NCI-H146 treated with DMSO at 0.1 percent for 48 hours (cell line): ENCODE data around the gene ST7.
"Not testable (repeated sequence)": the region's sequence is repeated elsewhere in the genome, so short reads cannot be mapped to it uniquely, and the experiment has no call there.

Experiments
- DNase-seq: peaks from one replicate; lab custom pipeline; 2025; ENCODE audit not compliant: unreplicated experiment; lab: John Stamatoyannopoulos, UW

The ST7 gene, protein sequence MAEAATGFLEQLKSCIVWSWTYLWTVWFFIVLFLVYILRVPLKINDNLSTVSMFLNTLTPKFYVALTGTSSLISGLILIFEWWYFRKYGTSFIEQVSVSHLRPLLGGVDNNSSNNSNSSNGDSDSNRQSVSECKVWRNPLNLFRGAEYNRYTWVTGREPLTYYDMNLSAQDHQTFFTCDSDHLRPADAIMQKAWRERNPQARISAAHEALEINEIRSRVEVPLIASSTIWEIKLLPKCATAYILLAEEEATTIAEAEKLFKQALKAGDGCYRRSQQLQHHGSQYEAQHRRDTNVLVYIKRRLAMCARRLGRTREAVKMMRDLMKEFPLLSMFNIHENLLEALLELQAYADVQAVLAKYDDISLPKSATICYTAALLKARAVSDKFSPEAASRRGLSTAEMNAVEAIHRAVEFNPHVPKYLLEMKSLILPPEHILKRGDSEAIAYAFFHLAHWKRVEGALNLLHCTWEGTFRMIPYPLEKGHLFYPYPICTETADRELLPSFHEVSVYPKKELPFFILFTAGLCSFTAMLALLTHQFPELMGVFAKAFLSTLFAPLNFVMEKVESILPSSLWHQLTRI

DNA sequence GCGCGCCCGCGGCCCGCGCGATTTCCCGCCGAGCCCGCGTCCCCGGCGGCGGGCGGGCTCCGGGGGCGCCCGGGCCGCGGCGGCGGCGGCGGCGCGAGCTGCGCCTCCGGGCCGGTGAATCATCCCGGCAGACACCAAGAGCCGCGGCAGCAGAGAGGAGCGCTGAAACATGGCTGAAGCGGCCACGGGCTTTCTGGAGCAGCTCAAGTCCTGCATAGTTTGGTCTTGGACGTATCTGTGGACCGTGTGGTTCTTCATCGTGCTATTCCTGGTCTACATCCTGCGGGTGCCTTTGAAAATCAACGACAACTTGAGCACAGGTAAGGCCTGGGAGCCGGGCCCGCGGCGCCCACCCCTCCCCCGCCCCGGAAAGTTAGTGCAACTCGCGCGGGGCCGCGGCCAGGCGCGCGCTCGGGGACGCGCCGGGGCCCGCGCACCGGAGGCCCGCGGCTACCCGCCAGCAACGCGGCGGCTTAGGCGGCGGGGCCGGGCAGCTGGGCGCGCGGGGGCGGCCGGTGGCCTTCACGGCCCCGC, at the start of gene ST7:
ST7 (plus strand) TSS at position 130 of the 534 bp plus-strand sequence; CDS start at position 170, 40 bp downstream.
- DNase-seq, result peak; percentile 77

DNA sequence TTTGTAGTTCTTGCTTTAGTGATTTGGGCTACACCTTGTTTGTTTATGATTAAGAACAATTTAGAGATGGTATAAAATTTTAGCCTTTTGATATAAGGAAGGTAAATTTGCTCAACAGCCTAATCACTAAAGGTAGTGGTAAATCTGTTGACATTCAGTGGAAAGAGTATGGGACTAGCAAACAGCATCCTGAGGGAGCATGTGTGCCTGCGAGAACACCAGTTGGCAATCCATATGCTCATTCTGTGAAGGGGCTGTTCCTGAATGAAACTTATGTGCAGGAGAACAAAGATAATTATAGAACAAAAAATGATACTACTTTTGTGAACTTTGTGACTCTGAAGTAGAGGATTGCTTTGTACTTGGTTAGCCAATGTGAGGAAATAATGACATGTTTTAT, 46.9 kb upstream of the ST7 start:
- no peak for DNase-seq

DNA sequence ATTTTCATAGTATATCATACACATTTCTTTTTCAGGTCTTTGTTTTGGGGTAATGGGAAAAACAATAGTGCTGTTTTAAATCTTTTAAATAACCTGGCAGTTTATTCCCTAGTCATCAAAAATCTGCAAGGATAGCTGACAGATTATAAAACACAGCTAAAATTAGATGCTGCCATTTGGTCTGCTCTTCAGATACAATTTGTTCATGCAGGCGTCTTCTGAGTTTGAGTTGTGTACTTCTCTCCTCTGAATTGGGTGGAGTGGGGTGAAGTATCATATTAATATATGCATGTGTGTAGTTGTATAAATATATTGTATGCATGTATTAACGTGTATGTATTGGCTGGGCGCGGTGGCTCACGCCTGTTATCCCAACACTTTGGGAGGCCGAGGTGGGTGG, 42.9 kb upstream of the ST7 start:
- no peak for DNase-seq

DNA sequence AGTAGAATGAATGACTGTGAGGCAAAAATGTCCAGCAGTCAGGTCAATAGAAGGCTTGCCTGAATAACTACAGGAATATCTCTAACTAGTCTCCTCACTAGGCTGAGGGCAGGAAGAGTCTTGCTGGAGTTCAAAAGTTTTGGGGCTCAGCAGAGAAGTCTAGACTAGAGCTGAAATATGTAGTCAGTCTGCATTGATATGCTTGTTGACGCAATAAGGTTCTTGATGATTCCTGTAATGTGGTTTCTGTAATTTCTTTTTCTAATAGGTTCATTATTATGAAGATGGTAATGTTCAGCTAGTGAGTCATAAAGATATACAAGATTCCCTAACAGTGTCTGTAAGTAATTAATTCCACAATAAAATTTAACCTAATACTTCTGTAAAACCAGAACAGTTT, 41.5 kb upstream of the ST7 start:
- no peak for DNase-seq

DNA sequence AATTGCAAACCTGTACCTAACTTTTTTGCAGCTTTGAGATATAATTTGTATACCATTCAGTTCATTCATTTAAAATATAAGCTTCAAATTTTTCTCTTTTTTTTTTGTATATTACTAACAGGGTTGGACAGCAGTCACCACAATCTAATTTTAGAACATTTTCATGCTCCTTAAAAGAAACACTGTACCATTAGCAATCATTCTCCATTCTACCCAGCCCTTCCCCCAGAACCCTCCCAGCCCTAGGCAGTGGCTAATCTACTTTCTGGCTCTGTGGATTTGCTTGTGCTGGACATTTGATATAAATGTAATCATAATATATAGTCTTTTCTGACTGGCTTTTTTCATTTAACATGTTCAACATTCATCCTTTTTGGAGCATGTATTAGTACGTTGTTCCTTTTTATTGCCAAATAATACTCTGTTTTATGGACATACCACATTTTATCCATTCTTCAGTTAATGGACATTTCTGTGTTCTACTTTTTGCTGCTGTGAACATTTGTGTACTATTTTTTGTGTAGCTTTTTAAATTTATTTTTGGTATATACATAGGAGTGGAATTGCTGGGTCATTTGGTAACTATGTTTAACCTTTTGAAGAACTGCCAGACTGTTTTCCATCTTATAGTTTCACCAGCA, 40.9 kb upstream of the ST7 start:
- no peak for DNase-seq

DNA sequence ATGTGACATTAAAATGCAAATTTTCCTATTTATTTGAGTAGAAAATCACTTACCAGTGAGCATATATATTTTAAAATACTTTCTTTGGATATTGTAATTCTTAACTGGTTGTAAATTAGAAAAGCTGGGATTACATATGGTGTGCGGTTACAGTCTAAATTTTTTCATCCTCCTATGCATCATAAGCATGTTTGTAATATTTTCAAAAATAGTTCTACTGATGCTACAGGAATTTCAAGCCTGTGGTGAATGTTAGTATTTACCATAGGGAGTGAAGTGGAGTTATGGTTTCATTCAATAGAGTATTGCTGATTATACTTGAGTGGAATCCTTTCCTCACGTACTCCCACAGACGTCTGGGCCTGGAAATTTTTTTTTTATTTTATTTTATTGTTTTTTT, 34.6 kb upstream of the ST7 start:
- no peak for DNase-seq

DNA sequence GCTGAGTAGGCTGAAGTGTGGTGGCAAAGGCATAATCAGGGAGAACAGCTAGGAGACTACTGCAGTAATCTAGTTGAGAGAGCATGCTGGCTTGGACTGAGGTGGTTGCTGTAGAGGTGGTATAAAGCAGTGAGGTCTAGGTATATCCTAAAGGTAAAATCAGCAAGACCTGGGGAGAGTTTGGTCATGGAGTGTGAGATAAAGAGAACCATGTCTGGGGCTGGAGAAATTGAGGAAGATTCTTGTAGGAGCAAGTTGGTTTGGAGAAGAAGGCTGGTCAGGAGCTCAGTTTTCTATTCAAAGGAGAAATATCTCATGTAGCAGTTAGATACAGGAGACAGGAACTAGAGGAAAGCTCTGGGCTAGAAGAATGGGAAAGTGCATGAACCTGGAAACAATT, 32.9 kb upstream of the ST7 start:
- no peak for DNase-seq

GRCh38 chr7:116922545-116922944, 30.8 kb upstream of the ST7 start:
- DNase-seq, result no peak

- no peak for DNase-seq
Observed at GRCh38 chr7:116924741-116925140, 28.6 kb upstream of the ST7 start.

DNA sequence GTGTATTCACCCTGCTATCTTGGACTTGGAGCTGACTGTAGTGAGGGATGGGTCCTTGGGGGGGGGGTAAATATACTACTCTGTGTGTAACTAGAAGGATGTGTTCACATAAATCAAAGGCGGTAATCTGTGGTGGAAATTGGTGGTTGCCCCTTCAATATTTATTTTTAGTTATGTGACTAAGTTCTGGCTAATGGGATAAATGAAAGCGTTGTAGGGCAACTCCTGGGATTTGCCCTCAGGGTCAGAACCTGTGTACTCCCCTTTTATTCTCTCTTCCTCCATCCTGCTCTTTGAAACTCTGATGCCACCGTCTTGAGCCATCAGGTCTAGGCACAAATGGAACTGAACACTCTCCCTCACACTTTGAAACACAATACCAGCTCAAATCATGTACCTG, 24.3 kb upstream of the ST7 start:
- DNase-seq, result peak; percentile 12

GRCh38 chr7:116929914-116930913, 23.1 kb upstream of the ST7 start:
- DNase-seq, result peak; percentile 69

DNA sequence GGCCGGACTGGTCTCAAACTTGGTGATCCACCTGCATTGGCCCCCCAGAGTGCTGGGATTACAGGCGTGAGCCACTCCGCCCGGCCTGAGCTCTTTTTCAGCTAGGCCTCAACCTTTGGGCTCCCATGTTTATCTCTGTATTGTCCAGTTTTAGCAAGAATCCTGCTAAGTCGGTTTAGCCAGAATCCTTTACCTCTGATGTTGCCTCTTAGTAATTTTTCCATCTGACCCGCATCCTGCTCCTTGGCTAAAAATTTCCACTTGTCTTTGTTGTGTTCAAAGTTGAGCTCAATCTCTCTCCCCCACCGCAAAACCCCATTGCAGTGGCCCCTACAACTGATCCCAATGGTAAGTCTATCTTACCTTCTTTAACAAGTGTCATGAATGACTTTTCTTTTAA, 20.7 kb upstream of the ST7 start:
- no peak for DNase-seq

- no peak for DNase-seq
Observed at GRCh38 chr7:116933465-116933864, 19.8 kb upstream of the ST7 start.

DNA sequence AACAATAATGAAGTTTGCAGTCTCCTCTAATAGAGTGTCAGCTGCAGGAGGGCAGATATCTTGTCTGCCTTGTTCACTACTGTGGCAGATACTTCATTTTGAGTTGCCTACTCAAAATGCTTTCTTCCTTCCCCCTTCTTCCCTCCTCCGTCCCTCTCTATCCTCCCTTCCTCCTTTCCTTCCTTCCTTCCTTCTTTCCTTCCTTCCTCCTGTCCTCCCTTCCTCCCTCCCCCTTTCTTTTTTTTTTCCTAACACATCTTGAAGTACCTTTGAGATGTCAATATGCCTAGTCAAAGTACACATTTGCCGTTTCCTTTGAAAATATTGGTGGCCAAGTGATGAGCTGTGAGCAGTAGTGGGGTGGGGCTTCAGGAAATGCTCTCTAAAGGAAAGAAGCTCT, 18.7 kb upstream of the ST7 start:
- no peak for DNase-seq

DNA sequence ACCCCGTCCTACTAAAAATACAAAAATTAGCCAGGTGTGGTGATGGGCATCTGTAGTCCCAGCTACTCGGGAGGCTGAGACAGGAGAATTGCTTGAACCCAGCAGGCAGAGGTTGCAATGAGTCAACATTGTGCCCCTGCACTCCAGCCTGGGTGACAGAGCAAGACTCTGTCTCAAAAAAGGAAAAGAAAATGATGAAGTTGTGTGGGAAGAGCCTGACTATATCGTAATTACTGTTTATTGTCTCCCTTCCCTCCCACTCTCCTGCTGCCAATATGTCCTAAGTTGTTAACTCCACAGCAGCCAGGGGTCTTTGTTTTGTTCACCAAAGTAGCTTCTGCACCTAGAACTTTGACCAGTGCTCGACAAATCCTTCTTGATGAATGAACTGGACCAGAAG, 16.5 kb upstream of the ST7 start:
- DNase-seq, result not testable (repeated sequence)

DNA sequence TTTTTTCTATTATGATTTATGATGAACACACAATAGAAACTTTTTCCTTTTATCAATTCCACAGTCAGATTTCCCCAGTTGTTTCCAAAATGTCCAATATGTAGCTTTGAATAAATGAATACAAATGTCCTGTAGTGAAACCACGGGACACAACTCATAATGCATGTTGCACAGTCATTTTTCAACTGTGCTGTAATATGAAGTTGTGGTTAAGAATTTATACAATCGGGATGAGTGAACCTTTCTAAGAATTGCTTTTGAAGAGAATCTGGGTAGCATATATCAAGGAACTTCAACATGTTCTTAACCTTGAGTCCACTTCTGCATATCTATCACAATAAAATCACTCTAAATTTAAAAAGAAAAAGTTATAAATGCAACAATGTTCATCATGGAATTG, 14.6 kb upstream of the ST7 start:
- DNase-seq, result no peak

- no peak for DNase-seq
Observed at GRCh38 chr7:116940689-116941370, 12.5 kb upstream of the ST7 start.

GRCh38 chr7:116942504-116942903, 10.8 kb upstream of the ST7 start:
- DNase-seq, result no peak

DNA sequence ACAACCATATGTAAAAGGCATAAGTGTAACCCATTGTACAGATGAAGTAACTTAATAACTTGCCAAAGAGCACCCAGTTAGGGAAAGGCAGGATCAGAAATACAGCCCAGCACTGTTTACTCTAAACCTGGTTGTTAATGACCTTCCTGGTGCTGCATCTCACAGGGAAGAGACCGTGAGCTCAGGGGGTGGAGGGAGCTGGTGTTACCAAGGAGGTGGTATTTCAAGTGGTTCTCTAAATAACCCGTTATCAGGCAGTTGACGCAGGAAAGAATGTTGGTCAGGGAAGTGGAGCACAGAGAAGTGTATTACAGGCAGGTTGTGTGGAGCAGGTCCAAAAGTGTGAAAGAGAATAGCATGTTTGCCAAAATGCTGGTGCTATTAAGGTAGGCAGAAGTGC, 4.4 kb upstream of the ST7 start:
- DNase-seq, result no peak
